ENCODE data around the gene EHMT1. TPM values are rescaled to one million over a fixed set of nuclear protein-coding genes. Genes with fewer than 3 reads are reported as not detected.

EHMT1 gene
- total RNA-seq, 1 experiment from 2014 or later = 35.9 TPM

DNA sequence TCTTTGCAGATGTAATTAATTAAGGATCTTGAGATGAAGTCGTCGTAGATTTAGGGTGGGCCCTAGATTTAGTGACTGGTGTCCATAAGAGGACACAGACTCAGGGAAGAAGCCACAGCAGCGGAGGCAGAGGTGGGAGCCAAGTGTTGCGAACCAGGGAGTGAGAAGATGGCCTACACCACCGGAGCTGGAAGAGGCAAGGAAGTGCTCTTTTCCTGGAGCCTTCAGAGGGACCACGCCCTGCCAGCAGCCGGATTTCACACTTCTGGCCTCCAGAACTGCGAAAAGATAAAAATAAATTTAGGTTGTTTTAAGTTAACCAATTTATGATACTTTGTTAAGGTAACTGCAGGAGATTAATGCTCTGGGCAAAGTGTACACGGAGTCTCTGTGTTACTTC is 30.7 kb downstream of the EHMT1 start:
- Histone ChIP-seq H3K9ac (ENCODE audit: low read length) (no peak overlapping the region), H3K4me1 (ENCODE audit: low read length) (peaks cover 21% of the 10 kb centered on the region), H3K36me3 (ENCODE audit: insufficient read depth, low read length) (peaks cover 16% of the 10 kb centered on the region), H4K20me1 (ENCODE audit: insufficient read depth, low read depth, low read length) (0 out of 2 replicates have a peak, but pooled peaks cover 4% of the 10 kb centered on the region), H3K9me3 (ENCODE audit: low read length) (no peaks in the 10 kb centered on the region), H3K9me2 (replicated peaks; ENCODE audit: insufficient read depth, low read length) (no peaks in the 10 kb centered on the region), H3K27ac (ENCODE audit: low read length) (peak overlapping the region; percentile 63), H3K79me2 (ENCODE audit: low read length) (peaks cover 97% of the 10 kb centered on the region), H3K4me2 (ENCODE audit: low read depth, low read length, poor library complexity, severe bottlenecking) (no peak overlapping the region), H2AFZ (ENCODE audit: low read length) (no peak overlapping the region), H3K4me3 (ENCODE audit: low read length) (no peak overlapping the region), H3K27me3 (ENCODE audit: low read length) (no peaks in the 10 kb centered on the region)
- DNase-seq = no peak

DNA sequence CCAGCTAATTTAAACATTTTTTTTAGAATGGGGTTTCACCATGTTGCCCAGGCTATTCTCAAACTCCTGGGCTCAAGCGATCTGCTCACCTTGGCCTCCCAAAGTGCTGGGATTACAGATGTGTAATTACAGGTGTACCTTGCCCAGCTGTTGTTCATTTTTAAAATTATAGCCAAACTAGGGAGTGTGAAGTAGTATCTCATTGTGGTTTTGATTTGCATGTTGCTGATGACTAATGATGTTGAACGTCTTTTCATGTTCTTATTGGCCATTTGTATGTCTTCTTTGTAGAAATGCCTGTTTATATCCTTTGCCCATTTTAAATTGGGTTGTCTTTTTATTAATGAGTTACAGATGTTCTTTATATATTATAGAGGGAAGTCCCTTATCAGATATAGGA is 31.5 kb downstream of the EHMT1 start:
- H3K27me3 ChIP-seq (ENCODE audit: low read length) = no peaks in the 10 kb centered on the region
- 0 out of 2 replicates have a peak, but pooled peaks cover 4% of the 10 kb centered on the region for H4K20me1 ChIP-seq (ENCODE audit: insufficient read depth, low read depth, low read length)
- no peaks in the 10 kb centered on the region for H3K9me2 ChIP-seq (replicated peaks; ENCODE audit: insufficient read depth, low read length)
- peak overlapping the region; percentile 63 for H3K27ac ChIP-seq (ENCODE audit: low read length)
- H3K9ac ChIP-seq (ENCODE audit: low read length) = no peak overlapping the region
- no peaks in the 10 kb centered on the region for H3K9me3 ChIP-seq (ENCODE audit: low read length)
- H3K79me2 ChIP-seq (ENCODE audit: low read length) = peaks cover 99% of the 10 kb centered on the region
- H3K4me1 ChIP-seq (ENCODE audit: low read length) = peaks cover 21% of the 10 kb centered on the region
- peaks cover 16% of the 10 kb centered on the region for H3K36me3 ChIP-seq (ENCODE audit: insufficient read depth, low read length)
- H3K4me3 ChIP-seq (ENCODE audit: low read length) = no peak overlapping the region
- peak; percentile 73 for DNase-seq
- peak overlapping the region; percentile 40 for H3K4me2 ChIP-seq (ENCODE audit: low read depth, low read length, poor library complexity, severe bottlenecking)
- H2AFZ ChIP-seq (ENCODE audit: low read length) = no peak overlapping the region

DNA sequence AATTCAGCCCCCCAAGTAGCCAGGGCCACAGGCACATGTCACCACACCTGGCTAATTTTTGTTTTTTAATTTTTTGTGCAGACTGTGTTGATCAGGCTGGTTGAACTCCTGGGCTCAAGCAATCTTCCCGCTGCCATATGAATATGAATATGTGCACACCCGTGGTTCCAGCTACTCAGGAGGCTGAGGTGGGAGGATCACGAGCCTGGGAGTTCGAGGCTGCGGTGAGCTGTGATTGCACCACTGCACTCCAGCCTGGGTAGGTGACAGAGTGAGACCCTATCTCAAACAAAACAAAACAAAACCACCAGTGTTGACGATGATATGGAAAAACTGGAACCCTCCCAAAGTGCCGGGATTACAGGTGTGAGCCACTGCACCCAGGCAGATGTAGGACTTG is 32.0 kb downstream of the EHMT1 start:
- Histone ChIP-seq H3K79me2 (ENCODE audit: low read length) (peaks cover 99% of the 10 kb centered on the region), H3K9ac (ENCODE audit: low read length) (no peak overlapping the region), H4K20me1 (ENCODE audit: insufficient read depth, low read depth, low read length) (0 out of 2 replicates have a peak, but pooled peaks cover 4% of the 10 kb centered on the region), H2AFZ (ENCODE audit: low read length) (no peak overlapping the region), H3K36me3 (ENCODE audit: insufficient read depth, low read length) (peaks cover 19% of the 10 kb centered on the region), H3K9me2 (replicated peaks; ENCODE audit: insufficient read depth, low read length) (no peaks in the 10 kb centered on the region), H3K9me3 (ENCODE audit: low read length) (no peaks in the 10 kb centered on the region), H3K4me2 (ENCODE audit: low read depth, low read length, poor library complexity, severe bottlenecking) (peak overlapping the region; percentile 40), H3K4me3 (ENCODE audit: low read length) (no peak overlapping the region), H3K27me3 (ENCODE audit: low read length) (no peaks in the 10 kb centered on the region), H3K27ac (ENCODE audit: low read length) (peak overlapping the region; percentile 63), H3K4me1 (ENCODE audit: low read length) (peaks cover 21% of the 10 kb centered on the region)
- DNase-seq = no peak

DNA sequence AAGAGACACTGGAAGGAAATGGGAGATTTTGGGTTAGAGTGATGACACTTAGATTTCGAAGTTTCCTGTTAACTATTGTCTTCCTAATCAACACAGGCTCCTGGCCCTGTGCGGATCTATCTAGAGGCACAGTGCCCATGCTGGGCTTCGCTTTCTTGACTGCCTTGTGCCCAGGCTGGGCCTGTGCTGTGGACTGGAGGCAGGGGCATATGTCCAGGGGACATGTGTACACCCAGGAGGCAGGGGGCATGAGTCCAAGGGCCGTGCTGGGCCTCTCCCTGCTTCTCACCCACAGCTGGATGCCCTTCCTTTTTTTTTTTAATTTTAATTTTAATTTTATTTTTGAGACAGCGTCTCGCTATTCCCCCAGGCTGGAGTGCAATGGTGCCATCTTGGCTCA is 37.6 kb downstream of the EHMT1 start:
- H3K4me3 ChIP-seq (ENCODE audit: low read length) = no peak overlapping the region
- H3K9me3 ChIP-seq (ENCODE audit: low read length) = no peaks in the 10 kb centered on the region
- H3K27me3 ChIP-seq (ENCODE audit: low read length) = no peaks in the 10 kb centered on the region
- DNase-seq = no peak
- H3K36me3 ChIP-seq (ENCODE audit: insufficient read depth, low read length) = 0 out of 2 replicates have a peak, but pooled peaks cover 3% of the 10 kb centered on the region
- no peaks in the 10 kb centered on the region for H3K9me2 ChIP-seq (replicated peaks; ENCODE audit: insufficient read depth, low read length)
- H4K20me1 ChIP-seq (ENCODE audit: insufficient read depth, low read depth, low read length) = no peaks in the 10 kb centered on the region
- no peak overlapping the region for H3K27ac ChIP-seq (ENCODE audit: low read length)
- H2AFZ ChIP-seq (ENCODE audit: low read length) = no peak overlapping the region
- peaks cover 9% of the 10 kb centered on the region for H3K4me1 ChIP-seq (ENCODE audit: low read length)
- no peak overlapping the region for H3K4me2 ChIP-seq (ENCODE audit: low read depth, low read length, poor library complexity, severe bottlenecking)
- no peak overlapping the region for H3K9ac ChIP-seq (ENCODE audit: low read length)
- H3K79me2 ChIP-seq (ENCODE audit: low read length) = peaks cover 96% of the 10 kb centered on the region

DNA sequence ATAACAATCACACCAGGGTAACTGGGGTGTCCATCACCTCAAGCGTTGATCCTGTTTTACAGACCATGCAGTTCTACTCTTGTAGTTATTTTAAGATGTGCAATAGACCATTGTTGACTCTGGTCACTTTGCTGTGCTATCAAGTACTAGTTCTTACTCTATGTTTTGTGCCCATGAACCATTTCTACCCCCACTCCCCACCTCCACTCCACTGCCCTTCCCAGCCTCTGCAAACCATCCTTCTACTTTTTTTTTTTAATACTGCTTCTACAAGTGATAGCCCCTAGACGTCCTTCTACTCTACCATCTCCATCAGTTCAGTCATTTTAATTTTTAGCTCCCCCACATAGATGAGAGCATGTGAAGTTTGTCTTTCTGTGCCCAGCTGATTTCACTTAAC is 38.8 kb downstream of the EHMT1 start:
- H3K79me2 ChIP-seq (ENCODE audit: low read length) = peaks cover 95% of the 10 kb centered on the region
- no peak overlapping the region for H2AFZ ChIP-seq (ENCODE audit: low read length)
- H3K4me1 ChIP-seq (ENCODE audit: low read length) = peaks cover 9% of the 10 kb centered on the region
- H3K4me2 ChIP-seq (ENCODE audit: low read depth, low read length, poor library complexity, severe bottlenecking) = no peak overlapping the region
- H3K36me3 ChIP-seq (ENCODE audit: insufficient read depth, low read length) = 0 out of 2 replicates have a peak, but pooled peaks cover 3% of the 10 kb centered on the region
- H3K9ac ChIP-seq (ENCODE audit: low read length) = no peak overlapping the region
- H3K27ac ChIP-seq (ENCODE audit: low read length) = no peak overlapping the region
- DNase-seq = no peak
- H3K9me2 ChIP-seq (replicated peaks; ENCODE audit: insufficient read depth, low read length) = no peaks in the 10 kb centered on the region
- no peaks in the 10 kb centered on the region for H4K20me1 ChIP-seq (ENCODE audit: insufficient read depth, low read depth, low read length)
- no peak overlapping the region for H3K4me3 ChIP-seq (ENCODE audit: low read length)
- no peaks in the 10 kb centered on the region for H3K9me3 ChIP-seq (ENCODE audit: low read length)
- no peaks in the 10 kb centered on the region for H3K27me3 ChIP-seq (ENCODE audit: low read length)

DNA sequence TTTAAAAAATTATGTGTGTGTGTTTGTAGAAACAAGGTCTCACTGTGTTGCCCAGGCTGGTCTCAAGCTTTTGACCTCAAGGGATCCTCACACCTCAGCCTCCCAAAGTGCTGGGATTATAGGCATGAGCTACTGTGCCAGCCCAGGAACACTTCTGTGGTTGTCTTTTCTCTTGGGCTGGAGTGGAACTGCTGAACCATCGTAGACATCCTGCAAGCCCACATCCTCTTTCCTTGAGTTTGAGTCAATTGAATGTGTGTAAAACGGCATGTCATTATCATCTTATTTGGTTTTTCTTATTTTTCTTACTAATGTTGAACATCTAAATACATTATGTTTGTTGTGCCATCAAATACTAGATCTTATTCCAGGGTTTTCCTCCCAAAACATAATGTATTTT is 40.0 kb downstream of the EHMT1 start:
- Histone ChIP-seq H3K36me3 (ENCODE audit: insufficient read depth, low read length) (0 out of 2 replicates have a peak, but pooled peaks cover 3% of the 10 kb centered on the region), H3K79me2 (ENCODE audit: low read length) (peaks cover 94% of the 10 kb centered on the region), H3K4me2 (ENCODE audit: low read depth, low read length, poor library complexity, severe bottlenecking) (no peak overlapping the region), H3K27me3 (ENCODE audit: low read length) (no peaks in the 10 kb centered on the region), H3K27ac (ENCODE audit: low read length) (no peak overlapping the region), H4K20me1 (ENCODE audit: insufficient read depth, low read depth, low read length) (no peaks in the 10 kb centered on the region), H3K9me2 (replicated peaks; ENCODE audit: insufficient read depth, low read length) (no peaks in the 10 kb centered on the region), H3K4me3 (ENCODE audit: low read length) (no peak overlapping the region), H2AFZ (ENCODE audit: low read length) (no peak overlapping the region), H3K4me1 (ENCODE audit: low read length) (peaks cover 19% of the 10 kb centered on the region), H3K9ac (ENCODE audit: low read length) (no peak overlapping the region), H3K9me3 (ENCODE audit: low read length) (no peaks in the 10 kb centered on the region)
- no peak for DNase-seq

DNA sequence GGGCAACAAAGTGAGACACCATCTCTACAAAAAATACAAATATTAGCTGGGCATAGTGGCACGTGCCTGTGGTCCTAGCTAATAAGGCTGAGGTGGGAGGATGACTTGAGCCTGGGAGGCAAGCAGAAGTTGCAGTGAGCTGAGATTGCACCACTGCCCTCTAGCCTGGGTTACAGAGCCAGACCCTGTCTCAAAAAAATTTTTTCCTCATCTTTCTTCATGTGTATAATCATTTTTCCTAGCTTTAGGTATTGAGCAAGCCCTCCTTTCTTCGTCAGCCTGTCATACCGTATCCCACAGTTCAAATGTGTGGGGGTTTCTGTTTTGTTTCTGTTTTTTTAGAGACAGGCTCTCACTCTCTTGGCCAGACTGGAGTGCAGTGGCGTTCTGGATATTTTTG is 41.3 kb downstream of the EHMT1 start:
- Histone ChIP-seq H3K27me3 (ENCODE audit: low read length) (no peaks in the 10 kb centered on the region), H3K4me2 (ENCODE audit: low read depth, low read length, poor library complexity, severe bottlenecking) (no peak overlapping the region), H3K4me1 (ENCODE audit: low read length) (peaks cover 32% of the 10 kb centered on the region), H3K36me3 (ENCODE audit: insufficient read depth, low read length) (0 out of 2 replicates have a peak, but pooled peaks cover 3% of the 10 kb centered on the region), H3K27ac (ENCODE audit: low read length) (no peak overlapping the region; the same call in 1 of the 2 replicates), H3K79me2 (ENCODE audit: low read length) (peaks cover 93% of the 10 kb centered on the region), H3K9me3 (ENCODE audit: low read length) (no peaks in the 10 kb centered on the region), H3K4me3 (ENCODE audit: low read length) (no peak overlapping the region), H4K20me1 (ENCODE audit: insufficient read depth, low read depth, low read length) (no peaks in the 10 kb centered on the region), H3K9me2 (replicated peaks; ENCODE audit: insufficient read depth, low read length) (no peaks in the 10 kb centered on the region), H3K9ac (ENCODE audit: low read length) (no peak overlapping the region), H2AFZ (ENCODE audit: low read length) (no peak overlapping the region)
- no peak for DNase-seq

DNA sequence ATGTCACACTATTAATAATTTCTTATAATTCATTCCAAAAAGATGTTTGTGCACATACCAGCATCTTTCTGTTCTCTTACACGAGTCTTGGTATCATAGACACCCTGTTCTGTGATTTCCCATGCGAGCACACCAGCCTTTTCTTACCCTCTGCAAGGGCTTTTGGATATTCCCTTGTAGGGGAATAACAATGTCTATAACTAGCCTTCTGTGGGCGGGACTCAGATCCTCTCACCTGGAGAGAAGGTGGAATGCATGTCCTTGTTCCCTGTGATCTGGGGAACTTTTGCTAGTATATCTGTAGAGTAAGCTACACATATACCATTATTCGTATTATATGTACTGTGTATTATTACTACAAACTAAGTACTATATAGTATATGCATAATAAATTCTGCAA is 44.8 kb downstream of the EHMT1 start:
- no peak overlapping the region for H3K4me2 ChIP-seq (ENCODE audit: low read depth, low read length, poor library complexity, severe bottlenecking)
- H3K79me2 ChIP-seq (ENCODE audit: low read length) = peaks cover 95% of the 10 kb centered on the region
- H3K27ac ChIP-seq (ENCODE audit: low read length) = peak overlapping the region; percentile 50
- peaks cover 58% of the 10 kb centered on the region for H3K4me1 ChIP-seq (ENCODE audit: low read length)
- no peak overlapping the region for H3K4me3 ChIP-seq (ENCODE audit: low read length)
- H3K9ac ChIP-seq (ENCODE audit: low read length) = no peak overlapping the region
- no peaks in the 10 kb centered on the region for H3K27me3 ChIP-seq (ENCODE audit: low read length)
- no peak for DNase-seq
- H3K9me3 ChIP-seq (ENCODE audit: low read length) = no peaks in the 10 kb centered on the region
- no peaks in the 10 kb centered on the region for H3K9me2 ChIP-seq (replicated peaks; ENCODE audit: insufficient read depth, low read length)
- 0 out of 2 replicates have a peak, but pooled peaks cover 4% of the 10 kb centered on the region for H3K36me3 ChIP-seq (ENCODE audit: insufficient read depth, low read length)
- H2AFZ ChIP-seq (ENCODE audit: low read length) = no peak overlapping the region
- H4K20me1 ChIP-seq (ENCODE audit: insufficient read depth, low read depth, low read length) = peaks cover 5% of the 10 kb centered on the region; the same call in 1 of the 2 replicates

All from Karpas-422 (cell line).